SK-N-DZ (cell line): ENCODE results near the gene ITGA1. TPM values are rescaled to one million over a fixed set of nuclear protein-coding genes. Genes with fewer than 3 reads are reported as not detected.
"Not testable (repeated sequence)": the region's sequence is repeated elsewhere in the genome, so short reads cannot be mapped to it uniquely, and the experiment has no call there.

Source experiments
- DNase-seq: peaks from one replicate; pipeline ENCODE4 v3.0.0-alpha.2; 2015; ENCODE audit warnings: low spot score
- polyA plus RNA-seq, 2 experiments: library from polyadenylated mRNA; depleted of rRNA; stranded (reverse); fragments of >200 nt; gene quantifications; 2 replicates each; pipeline ENCODE4 v1.2.3, GENCODE V29; 2014

ITGA1 gene
- polyA plus RNA-seq (2014; cell fraction: cytosol; rRNA removed) = 4.8 and 5.1 TPM in 2 replicates
- polyA plus RNA-seq (2014; cell fraction: nucleus; rRNA removed) = 7.5 and 10.5 TPM in 2 replicates

GRCh38 chr5:52787600-52788504, at the start of gene ITGA1, which contains the start of gene PELO:
TSS of gene ITGA1 (plus strand) at chr5:52787916. CDS start at chr5:52788354, 438 bp downstream.
TSS of gene PELO (plus strand) at chr5:52787916. CDS start at chr5:52800395, 12,479 bp downstream.
- DNase-seq = peak; percentile 90

GRCh38 chr5:52738095-52738506, 49.6 kb upstream of the ITGA1 start:
- peak; percentile 96 for DNase-seq

GRCh38 chr5:52740007-52740406, 47.7 kb upstream of the ITGA1 start:
- no peak for DNase-seq

- no peak for DNase-seq
Measured at GRCh38 chr5:52743012-52743411, 44.7 kb upstream of the ITGA1 start.

GRCh38 chr5:52743529-52743928, 44.2 kb upstream of the ITGA1 start:
- no peak for DNase-seq

- no peak for DNase-seq
Measured at GRCh38 chr5:52743970-52744369, 43.7 kb upstream of the ITGA1 start.

- not testable (repeated sequence) for DNase-seq
Measured at GRCh38 chr5:52744867-52745458, 42.8 kb upstream of the ITGA1 start.

GRCh38 chr5:52746539-52746938, 41.2 kb upstream of the ITGA1 start:
- DNase-seq = no peak

GRCh38 chr5:52748590-52748989, 39.1 kb upstream of the ITGA1 start:
- DNase-seq = no peak

- DNase-seq = no peak
Measured at GRCh38 chr5:52749666-52750065, 38.0 kb upstream of the ITGA1 start.

- no peak for DNase-seq
Measured at GRCh38 chr5:52751137-52751536, 36.6 kb upstream of the ITGA1 start.

- DNase-seq = no peak
Measured at GRCh38 chr5:52754051-52754450, 33.7 kb upstream of the ITGA1 start.

GRCh38 chr5:52757527-52757926, 30.2 kb upstream of the ITGA1 start:
- DNase-seq = no peak

- no peak for DNase-seq
Measured at GRCh38 chr5:52758014-52758413, 29.7 kb upstream of the ITGA1 start.

GRCh38 chr5:52759331-52759730, 28.4 kb upstream of the ITGA1 start:
- no peak for DNase-seq

GRCh38 chr5:52760695-52761366, 26.9 kb upstream of the ITGA1 start:
- no peak for DNase-seq

GRCh38 chr5:52767217-52767743, 20.4 kb upstream of the ITGA1 start:
- DNase-seq = no peak

- no peak for DNase-seq
Measured at GRCh38 chr5:52767766-52768480, 19.8 kb upstream of the ITGA1 start.

GRCh38 chr5:52769061-52769460, 18.7 kb upstream of the ITGA1 start:
- DNase-seq = no peak

GRCh38 chr5:52770287-52770939, 17.3 kb upstream of the ITGA1 start:
- DNase-seq = no peak
